Measurements from ENCODE around the gene STXBP1.

The STXBP1 gene

DNA sequence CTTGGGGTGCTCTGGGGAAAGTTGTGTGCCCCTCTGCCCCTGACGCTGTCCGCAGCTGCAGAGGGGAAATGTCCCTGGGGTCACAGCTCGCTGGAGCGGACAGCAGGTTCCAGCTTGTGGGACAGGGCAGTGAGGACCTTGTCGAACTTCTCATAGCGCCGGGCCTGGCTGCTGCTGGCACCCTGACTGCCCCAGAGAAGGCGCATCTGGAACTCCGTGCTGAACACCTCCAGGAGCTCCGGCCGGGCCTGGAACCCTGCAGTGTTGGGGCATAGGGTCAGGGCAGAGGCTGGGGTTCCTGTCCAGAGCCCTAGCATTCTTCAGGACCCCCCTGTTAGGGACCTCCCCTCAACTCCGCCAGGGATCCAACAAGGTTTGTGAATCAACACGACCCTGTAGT, 126.6 kb downstream of the STXBP1 start:
- DNase-seq (ENCODE audit: insufficient read length) (no peak), FAIRE-seq (no peak)
- TF ChIP-seq TAF1 (IDR thresholded peaks at IDR 0.05; ENCODE audit: borderline replicate concordance, low read depth, low read length), result no peak
- no peak for TF ChIP-seq POLR2A (IDR thresholded peaks at IDR 0.05; ENCODE audit: low read depth, low read length)
- TF ChIP-seq POLR2AphosphoS5 (IDR thresholded peaks at IDR 0.05; ENCODE audit: low read depth, low read length), result no peak

DNA sequence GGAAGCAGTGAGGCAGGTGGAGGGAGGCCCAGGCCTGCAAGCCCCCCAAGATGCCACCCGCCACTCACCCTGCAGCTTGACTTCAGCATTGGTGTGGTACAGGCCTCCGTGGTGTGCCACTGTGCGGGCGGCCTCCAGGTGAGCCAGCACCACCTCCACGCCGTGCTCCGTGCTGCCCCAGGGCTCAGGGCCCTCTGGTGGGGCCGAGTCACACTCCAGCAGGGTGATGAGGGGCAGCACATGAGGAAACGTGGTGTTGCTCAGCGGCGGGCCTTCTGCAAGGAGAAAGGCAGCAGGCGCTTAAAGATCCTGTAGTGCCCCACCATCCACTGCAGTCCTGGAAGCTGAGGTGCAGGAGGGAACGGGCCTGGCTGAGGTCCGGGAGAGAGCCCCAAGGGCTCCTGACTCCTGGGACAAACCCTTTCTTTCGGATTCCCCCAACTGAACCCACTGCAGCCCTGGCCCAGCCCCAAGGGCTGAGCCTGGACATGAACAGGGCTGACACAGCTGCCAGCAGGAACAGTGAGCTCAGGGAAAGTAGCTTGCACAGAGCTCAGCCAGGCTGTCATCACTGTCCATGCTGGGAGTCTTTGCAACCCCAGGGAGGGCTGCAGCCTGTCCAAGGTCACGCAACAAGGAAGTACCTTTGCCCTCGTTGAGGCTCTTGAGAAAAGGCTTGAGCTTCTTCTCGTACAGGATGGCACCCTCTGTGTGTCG, 127.7 kb downstream of the STXBP1 start:
- no peak for DNase-seq (ENCODE audit: insufficient read length)
- TF ChIP-seq POLR2A (IDR thresholded peaks at IDR 0.05; ENCODE audit: low read depth, low read length) (no peak), POLR2AphosphoS5 (IDR thresholded peaks at IDR 0.05; ENCODE audit: low read depth, low read length) (no peak), TAF1 (IDR thresholded peaks at IDR 0.05; ENCODE audit: borderline replicate concordance, low read depth, low read length) (no peak)
- FAIRE-seq, result no peak

DNA sequence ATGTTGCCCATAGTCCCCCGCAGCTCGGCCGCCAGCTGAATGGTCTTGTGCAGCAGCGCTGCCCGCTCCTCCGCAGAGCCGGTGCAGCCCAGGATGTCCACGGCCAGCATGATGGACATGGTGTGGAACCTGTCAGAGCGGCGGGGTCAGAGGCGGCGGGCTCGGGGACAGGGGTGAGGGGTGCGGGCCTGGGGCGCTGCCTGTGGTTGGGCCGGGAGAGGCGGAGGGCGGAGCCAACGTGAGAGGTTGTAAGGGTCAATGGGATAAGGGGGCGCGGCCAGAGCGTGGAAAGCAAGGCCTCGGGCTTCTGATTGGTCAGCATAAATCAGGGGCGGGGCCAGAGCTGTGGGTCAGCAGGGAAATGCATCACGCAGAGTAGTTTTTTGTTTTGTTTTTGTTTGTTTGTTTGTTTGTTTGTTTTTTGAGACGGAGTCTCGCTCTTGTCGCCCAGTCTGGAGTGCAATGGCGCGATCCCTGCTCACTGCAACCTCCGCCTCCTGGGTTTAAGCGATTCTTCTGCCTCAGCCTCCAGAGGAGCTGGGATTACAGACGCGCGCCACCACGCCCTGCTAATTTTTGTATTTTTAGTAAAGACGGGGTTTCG, 129.9 kb downstream of the STXBP1 start:
- TF ChIP-seq POLR2AphosphoS5 (IDR thresholded peaks at IDR 0.05; ENCODE audit: low read depth, low read length) (no peak), TAF1 (IDR thresholded peaks at IDR 0.05; ENCODE audit: borderline replicate concordance, low read depth, low read length) (no peak), POLR2A (IDR thresholded peaks at IDR 0.05; ENCODE audit: low read depth, low read length) (no peak)
- DNase-seq (ENCODE audit: insufficient read length) (no peak), FAIRE-seq (no peak)
